ENCODE measurements around the gene MFNG.

The MFNG gene

DNA sequence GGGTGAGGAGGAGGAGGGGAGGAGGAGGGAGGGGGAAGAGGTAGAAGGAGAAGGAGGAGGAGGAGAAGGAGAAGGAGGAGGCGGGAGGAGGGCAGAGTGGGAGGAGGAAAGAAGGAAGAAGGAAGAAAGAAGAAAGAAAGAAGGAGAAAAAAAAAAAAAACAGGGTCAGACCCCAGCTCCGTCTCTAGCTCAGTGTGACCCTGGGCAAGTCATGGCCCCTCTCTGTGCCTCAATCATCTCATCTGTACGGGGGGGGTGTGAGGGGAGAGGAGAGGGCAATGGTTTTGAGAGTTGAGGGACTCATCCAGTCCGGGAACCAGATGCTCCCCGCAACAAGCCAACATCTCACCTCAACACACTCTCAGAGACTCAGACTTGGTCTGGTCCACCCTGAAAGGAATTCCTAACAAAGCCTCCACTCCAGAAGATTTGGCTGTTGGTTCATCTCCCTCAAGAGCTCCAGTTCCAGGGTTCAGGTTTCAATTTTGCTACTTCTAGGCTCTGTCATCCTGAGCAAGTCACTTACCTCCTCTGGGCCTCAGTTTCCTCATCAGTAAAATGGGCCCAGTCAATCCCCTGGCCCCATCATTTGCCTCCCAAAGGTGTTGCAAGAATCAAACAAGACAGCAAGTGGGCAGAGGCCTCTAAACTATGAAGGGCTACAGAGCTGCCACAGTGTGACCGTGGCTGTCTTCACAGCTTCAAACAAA lies 25.4 kb upstream of the MFNG start:
- DNase-seq = no peak

DNA sequence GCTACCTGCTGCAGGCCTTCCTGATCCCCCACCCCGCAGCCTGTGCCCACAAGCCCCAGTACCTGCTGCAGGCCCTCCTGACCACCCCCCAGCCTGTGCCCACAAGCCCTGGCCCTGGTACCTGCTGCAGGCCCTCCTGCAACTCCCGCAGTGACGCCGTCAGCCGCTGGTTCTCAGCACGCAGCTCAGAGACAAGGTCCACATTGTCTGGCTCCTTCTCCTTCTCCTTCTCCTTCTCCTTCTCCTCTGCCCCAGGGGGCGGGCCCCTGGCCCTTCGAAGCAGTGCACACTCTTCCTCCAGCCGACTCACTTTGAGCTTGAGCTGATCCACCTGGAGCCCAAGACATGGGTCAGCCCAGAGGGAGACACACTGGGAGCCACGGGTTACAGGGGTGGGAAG lies 23.9 kb upstream of the MFNG start:
- DNase-seq = no peak

DNA sequence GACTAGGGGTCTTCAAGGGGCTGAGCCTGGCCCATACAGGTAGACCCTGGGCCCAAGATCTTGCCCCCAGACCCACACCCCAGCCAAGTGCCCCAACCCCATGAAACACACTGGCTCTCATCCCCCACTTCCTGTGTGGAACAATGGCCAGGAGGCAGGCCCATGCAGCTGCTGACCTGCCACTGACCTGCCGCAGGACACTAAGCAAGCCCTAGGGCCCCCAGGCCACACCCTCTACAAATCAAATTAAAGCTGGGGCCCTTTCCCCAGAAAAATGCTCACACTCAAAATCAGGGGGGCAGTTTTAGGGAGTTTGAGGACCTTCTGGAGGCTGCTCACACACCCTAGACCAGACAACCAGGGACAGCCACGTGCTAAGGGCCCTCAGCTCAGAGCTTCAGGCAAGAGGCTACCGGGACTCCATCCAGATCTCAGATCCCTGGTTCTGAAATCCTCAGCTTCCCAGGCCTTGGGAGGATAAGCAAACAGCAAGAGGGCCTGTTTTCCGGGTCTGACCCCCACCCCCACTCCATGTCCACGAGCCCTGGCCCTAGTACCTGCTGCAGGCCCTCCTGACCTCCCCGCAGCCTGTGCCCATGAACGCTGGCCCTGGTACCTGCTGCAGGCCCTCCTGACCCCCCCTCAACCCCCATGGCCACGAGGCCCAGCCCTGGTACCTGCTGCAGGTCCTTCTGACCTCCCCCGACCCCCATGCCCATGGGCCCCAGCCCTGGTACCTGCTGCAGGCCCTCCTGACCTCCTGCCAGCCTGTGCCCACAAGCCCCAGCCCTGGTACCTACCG lies 23.1 kb upstream of the MFNG start:
- no peak for DNase-seq

DNA sequence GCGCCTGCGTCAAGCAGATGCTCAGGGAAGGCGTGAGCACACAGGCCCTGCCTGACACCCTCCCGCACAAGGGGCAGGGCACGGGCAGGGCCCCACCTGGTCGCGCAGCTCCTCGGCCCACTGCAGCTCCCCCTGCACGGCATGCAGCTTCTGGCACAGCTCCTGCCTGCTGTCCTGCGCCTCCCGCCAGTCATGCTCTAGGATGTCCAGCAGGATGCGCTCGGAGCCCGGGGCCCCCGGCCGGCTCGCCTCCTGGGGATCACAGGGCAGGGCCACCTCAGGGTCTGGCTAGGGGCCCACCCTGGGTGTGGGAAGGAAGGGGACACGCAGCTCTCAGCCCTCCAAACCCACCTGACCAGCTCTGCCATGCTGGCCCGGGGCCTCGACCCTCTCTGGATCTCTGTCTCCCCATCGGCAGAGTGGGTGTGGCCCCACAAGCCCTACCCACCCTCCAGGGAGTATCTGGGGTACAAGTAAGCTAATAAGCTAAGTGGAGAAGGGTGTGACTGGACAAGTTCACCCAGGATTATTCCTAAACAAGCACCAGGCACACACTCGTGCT lies 22.3 kb upstream of the MFNG start:
- no peak for DNase-seq

DNA sequence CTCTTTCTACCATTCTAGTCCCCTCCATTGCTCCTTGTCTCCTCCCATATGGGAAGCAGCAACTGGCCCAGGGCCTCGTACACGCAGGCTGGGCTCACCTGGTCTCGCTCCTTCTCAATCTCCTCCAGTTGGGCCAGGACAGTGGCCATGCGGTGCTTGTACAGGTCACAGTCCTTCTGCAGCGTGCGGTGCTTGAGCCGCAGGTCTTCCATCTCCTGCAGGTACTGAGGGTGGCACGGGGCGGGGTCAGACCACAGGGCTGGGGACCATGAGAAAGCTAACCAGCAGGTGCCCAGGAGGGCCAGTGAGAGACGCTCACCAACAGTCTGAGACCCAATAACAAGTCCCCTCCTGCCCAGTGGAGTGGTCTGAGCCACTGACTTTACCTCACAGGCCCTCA lies 21.5 kb upstream of the MFNG start:
- DNase-seq = no peak

DNA sequence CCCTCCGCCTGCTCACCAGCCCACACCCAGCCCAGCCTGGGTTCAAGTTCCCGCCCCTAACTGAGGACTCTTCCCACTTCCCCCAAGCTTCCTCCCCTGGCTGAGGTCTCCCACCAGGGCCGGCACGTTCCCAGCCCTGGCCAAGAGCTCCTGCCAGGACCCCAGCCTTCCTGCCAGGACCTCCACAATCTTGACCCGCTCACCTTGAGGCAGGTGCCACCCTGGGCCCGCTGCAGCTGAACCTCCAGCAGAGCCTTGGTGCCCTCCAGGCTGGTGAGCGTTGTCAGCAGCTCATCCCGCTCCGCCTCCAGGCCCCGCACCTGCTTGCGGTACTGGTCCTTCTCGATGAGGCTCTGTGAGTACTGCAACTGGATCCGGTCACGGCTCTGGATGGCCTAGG lies 19.8 kb upstream of the MFNG start:
- DNase-seq = no peak

DNA sequence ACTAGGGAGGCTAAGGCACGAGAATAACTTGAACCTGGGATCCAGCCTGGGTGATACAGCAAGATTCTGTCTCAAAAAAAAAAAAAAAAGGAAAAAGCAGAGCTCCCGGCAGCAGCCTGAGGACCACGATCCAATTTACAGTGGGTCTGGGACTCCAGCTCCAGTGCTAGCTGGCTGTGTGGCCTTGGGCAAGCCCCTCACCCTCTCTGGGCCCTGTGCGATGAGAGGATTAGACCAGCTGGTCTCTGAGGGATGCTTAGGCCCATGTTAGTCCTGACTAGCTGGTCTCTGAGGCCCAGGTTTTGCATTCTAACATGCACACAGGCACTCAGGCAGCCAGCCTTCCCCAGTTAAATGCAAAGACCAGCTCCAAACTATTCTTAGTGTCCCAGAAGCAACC lies 19.4 kb upstream of the MFNG start:
- no peak for DNase-seq

- DNase-seq = no peak
These were observed 18.8 kb upstream of the MFNG start for GRCh38 chr22:37504964-37505363.

DNA sequence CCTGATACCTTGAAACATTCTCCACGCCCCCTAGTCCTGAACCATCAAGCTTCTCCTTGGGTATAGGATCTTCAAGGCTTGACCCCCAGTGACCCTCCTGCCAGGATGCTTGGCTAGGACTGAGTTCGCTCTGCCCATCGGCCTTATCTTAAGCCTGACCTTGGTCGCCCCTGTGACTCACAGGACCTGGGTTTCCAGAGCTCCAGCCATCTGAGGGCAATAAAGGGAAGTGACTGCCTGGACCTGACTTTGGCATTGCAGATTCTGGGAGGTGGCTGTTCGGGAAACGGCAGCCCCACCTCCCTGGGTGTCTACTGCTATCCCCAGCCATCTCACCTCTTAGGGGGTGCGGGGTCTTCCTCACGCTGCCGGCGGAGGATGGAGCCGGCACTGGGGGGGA lies 17.7 kb upstream of the MFNG start:
- DNase-seq = no peak

DNA sequence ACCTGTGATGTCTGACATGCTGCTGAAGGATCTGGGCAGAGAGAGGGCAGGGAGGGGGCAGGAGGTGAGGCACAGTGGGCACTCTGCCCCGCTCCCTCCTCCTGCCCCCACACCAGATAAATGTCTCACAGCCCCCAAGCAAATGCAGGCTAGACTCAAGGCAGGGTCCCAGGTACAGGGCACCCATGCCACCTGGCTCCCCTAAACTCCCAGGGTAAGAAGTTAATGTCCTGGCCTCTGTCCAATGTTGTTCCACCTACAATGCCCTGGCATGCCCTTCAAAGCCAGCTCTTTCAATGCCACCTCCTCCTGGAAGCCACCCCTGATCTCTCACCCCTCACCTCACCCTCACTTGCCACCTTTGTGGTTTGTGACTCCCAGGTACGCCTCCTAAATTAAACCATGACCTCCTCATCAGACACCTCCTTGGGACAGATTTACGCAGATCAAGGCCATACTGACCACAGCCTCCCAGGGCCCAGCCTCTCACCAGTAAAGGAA lies 17.0 kb upstream of the MFNG start:
- no peak for DNase-seq

DNA sequence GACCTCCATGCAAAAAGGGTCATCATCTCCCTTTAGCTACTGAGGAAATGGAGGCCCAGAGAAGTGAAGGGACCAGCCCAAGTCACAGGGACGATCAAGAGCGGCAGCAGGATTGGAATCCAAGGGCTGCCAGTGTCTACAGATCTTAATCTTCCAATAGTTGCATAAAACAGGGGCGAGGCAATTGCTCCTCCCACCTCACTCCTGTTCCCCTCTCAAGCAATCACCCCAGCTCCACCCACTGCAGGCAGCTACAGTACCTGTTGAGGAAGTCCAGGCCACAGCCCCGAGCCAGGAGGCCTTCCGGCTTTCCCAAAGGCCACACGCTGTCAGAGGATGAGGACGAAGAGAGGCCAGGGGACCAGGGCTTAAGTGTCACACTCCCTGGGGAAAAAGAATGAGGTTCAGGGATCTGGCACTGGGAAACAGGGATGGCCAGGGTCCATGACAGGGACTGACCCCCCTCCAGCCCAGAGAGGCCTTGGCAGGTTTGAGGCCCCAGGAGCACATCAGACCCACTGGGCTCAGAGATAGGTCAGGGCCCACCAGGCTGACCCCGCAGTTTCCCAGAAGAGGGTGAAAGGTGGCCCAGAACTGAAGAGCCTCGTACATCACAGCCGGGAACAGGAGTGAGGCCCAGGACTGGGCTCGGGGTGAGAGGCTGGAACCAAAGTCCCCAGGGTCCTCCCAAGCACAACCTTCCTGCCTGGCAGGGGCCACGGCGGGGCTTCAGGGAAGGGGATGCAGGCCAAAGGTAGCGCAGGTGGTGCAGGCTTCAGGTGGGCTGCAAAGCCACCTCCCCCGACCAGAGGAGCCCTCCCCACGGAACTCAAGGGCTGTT lies 16.4 kb upstream of the MFNG start:
- DNase-seq = no peak

DNA sequence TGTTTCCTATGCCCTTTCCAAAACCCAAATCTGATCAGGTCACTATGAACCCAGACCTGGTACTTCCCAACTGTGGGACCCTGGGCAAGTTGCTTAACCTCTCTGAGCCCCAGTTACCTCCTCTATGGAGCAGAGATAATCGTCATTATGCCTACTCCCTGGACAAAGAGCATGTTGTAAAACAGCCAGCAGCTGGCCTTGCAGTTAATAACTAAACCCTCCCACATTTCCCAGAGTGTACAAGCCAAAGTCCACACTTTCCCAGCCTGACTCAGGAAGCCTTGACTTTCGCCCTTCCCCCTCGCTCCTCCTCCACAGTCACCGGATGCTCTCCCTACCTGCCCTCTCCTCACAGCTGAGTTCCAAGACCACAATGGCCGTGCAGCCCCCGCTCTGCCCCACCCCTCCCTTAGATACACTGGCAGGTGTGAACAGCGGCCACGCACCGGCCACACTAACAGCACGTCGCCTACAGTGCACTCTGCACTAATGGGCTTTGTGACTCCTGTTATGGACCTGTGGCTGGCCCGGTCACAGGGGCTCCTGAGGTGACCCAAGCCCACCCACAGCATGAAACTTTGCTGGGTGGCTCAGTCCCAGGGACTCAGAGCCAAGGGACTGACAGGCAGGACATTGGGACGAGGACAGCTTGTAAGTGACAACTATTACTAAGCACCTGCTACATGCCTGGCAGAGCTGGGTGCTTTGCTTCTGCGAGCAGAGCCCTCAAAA lies 15.6 kb upstream of the MFNG start:
- peak; percentile 80 for DNase-seq

GRCh38 chr22:37500745-37501609 lies 14.8 kb upstream of the MFNG start:
- DNase-seq = no peak

- DNase-seq = no peak
These were observed 13.8 kb upstream of the MFNG start for GRCh38 chr22:37499789-37500540.

DNA sequence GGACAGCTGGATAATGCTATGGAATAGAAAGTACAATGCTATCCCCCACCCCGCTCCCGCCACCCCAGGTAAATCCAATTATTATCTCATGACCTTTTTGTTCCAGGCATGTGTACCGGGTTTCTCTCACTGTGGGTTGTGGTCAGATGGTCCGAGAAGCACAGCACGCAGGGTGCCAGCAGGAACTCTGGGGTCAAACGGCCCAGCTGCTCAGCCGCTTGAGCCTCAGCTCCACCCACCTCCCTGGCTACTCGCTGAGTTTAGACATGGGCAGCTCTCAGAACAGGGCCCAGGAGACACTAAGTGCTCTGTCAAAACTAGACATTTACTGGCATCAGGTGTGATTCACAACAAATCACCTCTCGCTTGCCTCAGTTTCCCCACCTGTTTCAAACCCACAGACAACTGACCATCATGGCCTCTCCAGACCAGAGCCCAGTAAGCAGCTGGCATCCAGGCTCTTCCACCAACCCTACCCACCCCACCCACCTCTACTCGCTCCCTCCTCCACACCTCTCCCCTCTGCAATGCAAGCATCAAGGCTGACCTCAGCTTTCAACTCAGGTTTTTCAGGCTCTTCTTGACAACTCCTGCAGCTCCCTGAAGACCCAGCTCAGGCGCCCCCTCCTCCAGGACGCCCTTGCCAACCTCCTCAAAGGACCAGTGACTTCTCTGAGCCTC lies 13.0 kb upstream of the MFNG start:
- no peak for DNase-seq

GRCh38 chr22:37498289-37498909 lies 12.2 kb upstream of the MFNG start:
- peak; percentile 63 for DNase-seq

- DNase-seq = no peak
These were observed 10.9 kb upstream of the MFNG start for GRCh38 chr22:37497062-37497599.

GRCh38 chr22:37496651-37497050 lies 10.5 kb upstream of the MFNG start:
- no peak for DNase-seq

DNA sequence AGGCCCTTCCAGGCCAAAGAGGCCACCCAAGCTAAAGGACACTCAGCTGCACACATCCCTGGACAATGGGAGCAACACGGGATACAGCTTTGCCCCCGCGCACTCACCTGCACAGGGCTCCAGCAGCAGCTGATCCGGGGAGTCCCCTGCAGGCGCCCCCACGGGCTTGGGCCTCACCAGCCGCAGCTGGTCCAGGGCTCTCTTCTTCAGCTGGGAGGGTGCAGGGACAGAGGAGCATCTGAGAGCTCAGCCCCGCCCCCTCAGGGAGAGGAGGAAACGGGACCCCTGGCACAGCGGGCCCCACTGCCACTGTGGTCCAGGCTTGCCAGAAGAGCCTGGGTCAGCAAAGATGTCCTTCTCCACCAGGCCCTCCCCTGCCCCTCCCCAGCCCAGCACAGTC lies 7.8 kb upstream of the MFNG start:
- no peak for DNase-seq

All from NCI-H146 (cell line).